Esophagus muscularis mucosa (tissue), 4 donors: ENCODE measurements around the gene COL5A1. TPM values are rescaled to one million over a fixed set of nuclear protein-coding genes. Genes with fewer than 3 reads are reported as not detected.
"Not testable (repeated sequence)": the region's sequence is repeated elsewhere in the genome, so short reads cannot be mapped to it uniquely, and the experiment has no call there.

Experiments
- DNase-seq: peaks from one replicate; pipeline ENCODE4 v3.0.0-alpha.2; 2017; ENCODE audit errors: extremely low spot score
- H3K27ac ChIP-seq, 4 donors: fragments of 200-600 bp; sonication (generic); replicated peaks in 1 of 4; 1 replicate in 3 of 4; 2 replicates in 1 of 4; pipeline ENCODE4 v1.5.1; 2016 to 2019; ENCODE audit warnings: mild to moderate bottlenecking in 1 of 4
- H3K27me3 ChIP-seq, 4 donors: fragments of 200-600 bp; sonication (generic); one replicate each; pipeline versions ENCODE4 v1.5.1 to v1.6.0; 2016 to 2019
- H3K36me3 ChIP-seq, 4 donors: fragments of 200-600 bp; sonication (generic); one replicate each; pipeline ENCODE4 v1.5.1; 2016 to 2019
- H3K4me1 ChIP-seq, 4 donors: fragments of 200-600 bp; sonication (generic); one replicate each; pipeline ENCODE4 v1.5.1; 2016 to 2019
- H3K4me3 ChIP-seq, 4 donors: fragments of 200-600 bp; sonication (generic); 1 replicate in 2 of 4; 2 replicates in 2 of 4; pipeline ENCODE4 v1.5.1; 2016 to 2019; ENCODE audit warnings: mild to moderate bottlenecking in 4 of 4, moderate library complexity in 1 of 4
- H3K9me3 ChIP-seq, 4 donors: fragments of 200-600 bp; sonication (generic); 1 replicate in 3 of 4; 2 replicates in 1 of 4; pipeline ENCODE4 v1.5.1; 2016 to 2019
- CTCF ChIP-seq, 3 experiments: fragments of 200-600 bp in 2 of 3; fragments of 450-650 bp in 1 of 3; sonication (generic) in 2 of 3; IDR thresholded peaks; one replicate each; pipeline ENCODE4 v1.5.1; 2017 to 2019; ENCODE audit warnings: antibody characterized with exemption in 3 of 3, mild to moderate bottlenecking in 2 of 3, moderate library complexity in 1 of 3
- EP300 ChIP-seq: sonication (generic); formaldehyde crosslinking; IDR thresholded peaks from one replicate; pipeline ENCODE4 v1.6.1; 2017; ENCODE audit warnings: antibody characterized with exemption
- POLR2A ChIP-seq: fragments of 450-650 bp; IDR thresholded peaks from one replicate; pipeline ENCODE4 v1.6.1; 2017; ENCODE audit warnings: antibody characterized with exemption, moderate library complexity, mild to moderate bottlenecking, low read depth
- POLR2AphosphoS5 ChIP-seq, 2 donors: sonication (generic); formaldehyde crosslinking; IDR thresholded peaks; one replicate each; pipeline ENCODE4 v1.6.1; 2017; ENCODE audit warnings: antibody characterized with exemption in 2 of 2
- WGBS: methylation state at CpG from one replicate; pipeline ENCODE4 v1.1.5; 2018; 5-methylcytosine and 5-hydroxymethylcytosine counted together
- intact Hi-C: fragments of 100-400 bp; cut with DNase I; formaldehyde crosslinking; loops from one replicate; pipeline ENCODE4 v1.15.1; 2023
- total RNA-seq, 4 donors: library from RNA; depleted of rRNA; stranded (reverse); fragments of >200 nt; gene quantifications; one replicate each; pipeline versions ENCODE4 v1.1.0 to v1.2.1, GENCODE V29; 2016

Gene COL5A1
- total RNA-seq, 4 donors from 2014 or later: 36.0 to 89.5 (median 56.4) TPM

- no peak for TF ChIP-seq POLR2A
- no peak for TF ChIP-seq POLR2AphosphoS5 (IDR thresholded peaks at IDR 0.05)
- TF ChIP-seq EP300: no peak
- DNase-seq: no peak
- Histone ChIP-seq H3K4me3 (no peak overlapping the region), H3K27me3 (no peaks in the 10 kb centered on the region), H3K36me3 (peaks cover 16 to 31% (median 23%) of the 10 kb centered on the region in 4 donors), H3K9me3 (no peaks in the 10 kb centered on the region), H3K27ac (no peak overlapping the region), H3K4me1 (peaks cover 13 to 64% (median 48%) of the 10 kb centered on the region in 4 donors)
- intact Hi-C loops: no loop called here
- WGBS: 87% methylated on average over 27 of the region's 30 CpGs
Measured at GRCh38 chr9:134700636-134701350, 59.2 kb downstream of the COL5A1 start.

- TF ChIP-seq POLR2A (no peak), POLR2AphosphoS5 (IDR thresholded peaks at IDR 0.05) (no peak), CTCF (IDR thresholded peaks at IDR 0.05) (no peak), EP300 (no peak)
- Histone ChIP-seq H3K4me3 (no peak overlapping the region), H3K9me3 (no peaks in the 10 kb centered on the region), H3K36me3 (peaks cover 16 to 31% (median 23%) of the 10 kb centered on the region in 4 donors), H3K4me1 (peaks cover 23 to 72% (median 54%) of the 10 kb centered on the region in 4 donors), H3K27ac (no peak overlapping the region), H3K27me3 (no peaks in the 10 kb centered on the region)
- intact Hi-C loops: no loop called here
- WGBS: 64% methylated on average over 5 of the region's 22 CpGs
- DNase-seq: no peak
Measured at GRCh38 chr9:134701581-134702259, 60.1 kb downstream of the COL5A1 start.

GRCh38 chr9:134702291-134702690 is 60.7 kb downstream of the COL5A1 start:
- Histone ChIP-seq H3K4me1 (peaks cover 28 to 77% (median 60%) of the 10 kb centered on the region in 4 donors), H3K27ac (peak overlapping the region in 1 of 4 donors; percentile 1), H3K4me3 (no peak overlapping the region), H3K27me3 (no peaks in the 10 kb centered on the region), H3K9me3 (no peaks in the 10 kb centered on the region), H3K36me3 (peaks cover 16 to 31% (median 23%) of the 10 kb centered on the region in 4 donors)
- intact Hi-C loops: no loop called here
- no peak for TF ChIP-seq CTCF (IDR thresholded peaks at IDR 0.05)
- no peak for TF ChIP-seq POLR2A
- TF ChIP-seq POLR2AphosphoS5 (IDR thresholded peaks at IDR 0.05): no peak
- TF ChIP-seq EP300: no peak
- WGBS: 69% methylated on average over 8 of the region's 18 CpGs
- no peak for DNase-seq

- DNase-seq, intact Hi-C loops, H3K9me3 ChIP-seq, H3K27me3 ChIP-seq, H3K4me3 ChIP-seq: not testable (repeated sequence)
- H3K4me1 ChIP-seq: peaks cover 42 to 79% (median 66%) of the 10 kb centered on the region in 4 donors
- H3K27ac ChIP-seq: peak overlapping the region in 2 of 4 donors; percentile 87 to 92
- H3K36me3 ChIP-seq: peaks cover 16 to 31% (median 23%) of the 10 kb centered on the region in 4 donors
- 91% methylated on average over 13 of the region's 13 CpGs for WGBS
Measured at GRCh38 chr9:134703730-134704114, 62.1 kb downstream of the COL5A1 start.

- H3K27me3 ChIP-seq: no peaks in the 10 kb centered on the region
- no peak for TF ChIP-seq POLR2A
- TF ChIP-seq CTCF (IDR thresholded peaks at IDR 0.05): no peak
- TF ChIP-seq EP300: no peak
- no peak for TF ChIP-seq POLR2AphosphoS5 (IDR thresholded peaks at IDR 0.05)
- no peak overlapping the region for H3K4me3 ChIP-seq
- DNase-seq: no peak
- intact Hi-C loops: no loop called here
- H3K9me3 ChIP-seq: no peaks in the 10 kb centered on the region
- 33% methylated on average over 10 of the region's 10 CpGs for WGBS
- peak overlapping the region; percentile 87 to 93 (median 91) for H3K27ac ChIP-seq
- H3K4me1 ChIP-seq: peaks cover 46 to 79% (median 68%) of the 10 kb centered on the region in 4 donors
- peaks cover 16 to 31% (median 23%) of the 10 kb centered on the region in 4 donors for H3K36me3 ChIP-seq
Measured at GRCh38 chr9:134704498-134704897, 62.9 kb downstream of the COL5A1 start.
